Ascending aorta (tissue), 2 donors: ENCODE results near the gene MEGF8. TPM values are rescaled to one million over a fixed set of nuclear protein-coding genes. Genes with fewer than 3 reads are reported as not detected.

Source experiments
- DNase-seq, 2 donors: peaks; one replicate each; pipeline ENCODE4 v3.0.0-alpha.2; 2019; ENCODE audit warnings: low spot score in 2 of 2
- H3K27ac ChIP-seq, 2 donors: fragments of 200-600 bp; sonication (generic); one replicate each; pipeline ENCODE4 v1.5.1; 2016 to 2017; ENCODE audit warnings: mild to moderate bottlenecking in 1 of 2
- H3K27me3 ChIP-seq: fragments of 200-600 bp; sonication (generic); one replicate; pipeline ENCODE4 v1.5.1; 2017
- H3K36me3 ChIP-seq, 2 donors: fragments of 200-600 bp; sonication (generic); one replicate each; pipeline ENCODE4 v1.5.1; 2016
- H3K4me1 ChIP-seq, 2 donors: fragments of 200-600 bp; sonication (generic); one replicate each; pipeline ENCODE4 v1.5.1; 2016 to 2017; ENCODE audit warnings: mild to moderate bottlenecking in 1 of 2
- H3K4me3 ChIP-seq, 2 donors: fragments of 200-600 bp; sonication (generic); one replicate each; pipeline ENCODE4 v1.5.1; 2016 to 2017; ENCODE audit warnings: mild to moderate bottlenecking in 1 of 2
- H3K9me3 ChIP-seq, 2 donors: fragments of 200-600 bp; sonication (generic); one replicate each; pipeline ENCODE4 v1.5.1; 2016
- intact Hi-C: fragments of 100-400 bp; cut with DNase I; formaldehyde crosslinking; loops from one replicate; pipeline ENCODE4 v1.15.1; 2023
- total RNA-seq: library from RNA; depleted of rRNA; stranded (reverse); fragments of >200 nt; gene quantifications from one replicate; pipeline ENCODE4 v1.1.0, GENCODE V29; 2016
- TF ChIP-seq, protein P1 (sequence below), 3 experiments: fragments of 200-600 bp in 2 of 3; fragments of 450-650 bp in 1 of 3; sonication (generic) in 2 of 3; IDR thresholded peaks; one replicate each; pipeline ENCODE4 v1.5.1; 2016 to 2019; ENCODE audit warnings: antibody characterized with exemption in 3 of 3, mild to moderate bottlenecking in 1 of 3, moderate library complexity in 1 of 3

The MEGF8 gene
- total RNA-seq, 1 donor from 2014 or later, result 61.8 TPM

DNA sequence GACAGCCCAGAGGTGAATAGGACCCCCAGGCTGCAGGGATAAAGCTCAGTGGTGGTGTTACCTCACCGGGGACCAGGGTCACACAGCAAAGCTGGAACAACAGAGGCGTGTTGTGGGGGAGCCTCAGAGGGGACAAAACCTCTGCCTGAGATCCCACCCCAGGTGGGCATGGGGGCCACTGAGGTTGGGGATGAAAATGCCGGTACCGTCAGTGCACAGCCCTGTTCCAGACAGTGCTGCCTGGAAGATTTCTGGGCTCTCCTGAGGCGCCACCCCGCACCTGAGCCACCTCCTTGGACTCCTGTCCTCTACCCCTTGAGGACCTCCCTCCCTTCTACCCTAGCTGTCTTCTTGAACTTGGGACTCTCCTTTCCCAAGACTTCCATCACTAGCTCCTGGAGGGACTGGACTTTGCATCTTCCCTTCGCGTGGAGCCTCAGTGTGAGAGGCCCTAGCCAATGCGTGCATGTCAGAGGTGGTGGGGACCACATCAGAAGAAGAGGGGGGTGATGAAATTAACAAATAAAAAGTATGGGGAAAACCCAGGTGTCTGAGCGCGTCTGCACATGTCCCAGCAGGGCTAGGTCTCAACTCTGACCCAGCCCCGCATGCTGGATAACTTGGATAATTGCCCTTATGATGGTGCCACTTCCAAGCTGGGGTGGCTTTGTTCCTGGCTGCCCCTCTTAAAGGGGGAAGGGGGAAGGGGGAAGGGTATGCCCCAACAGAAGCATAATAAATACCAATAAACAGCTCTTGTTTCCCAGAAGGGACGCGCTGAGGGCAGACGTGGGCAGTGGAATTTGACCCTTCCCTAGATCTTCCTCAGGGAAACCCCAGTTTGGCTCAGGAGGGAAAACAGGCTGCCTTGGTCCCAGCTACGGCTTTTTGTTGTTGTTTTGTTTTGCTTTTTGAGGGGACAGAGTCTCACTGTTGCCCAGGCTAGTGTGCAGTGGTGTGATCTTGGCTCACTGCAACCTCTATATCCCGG is 53.1 kb downstream of the MEGF8 start:
- no peak for DNase-seq
- H3K9me3 ChIP-seq, result no peaks in the 10 kb centered on the region
- H3K36me3 ChIP-seq, result peaks cover 8 to 22% of the 10 kb centered on the region in 2 donors
- no peak overlapping the region for H3K4me3 ChIP-seq
- no peak overlapping the region for H3K27ac ChIP-seq
- H3K4me1 ChIP-seq, result no peaks in the 10 kb centered on the region
- H3K27me3 ChIP-seq, result no peaks in the 10 kb centered on the region
- TF ChIP-seq, protein P1, sequence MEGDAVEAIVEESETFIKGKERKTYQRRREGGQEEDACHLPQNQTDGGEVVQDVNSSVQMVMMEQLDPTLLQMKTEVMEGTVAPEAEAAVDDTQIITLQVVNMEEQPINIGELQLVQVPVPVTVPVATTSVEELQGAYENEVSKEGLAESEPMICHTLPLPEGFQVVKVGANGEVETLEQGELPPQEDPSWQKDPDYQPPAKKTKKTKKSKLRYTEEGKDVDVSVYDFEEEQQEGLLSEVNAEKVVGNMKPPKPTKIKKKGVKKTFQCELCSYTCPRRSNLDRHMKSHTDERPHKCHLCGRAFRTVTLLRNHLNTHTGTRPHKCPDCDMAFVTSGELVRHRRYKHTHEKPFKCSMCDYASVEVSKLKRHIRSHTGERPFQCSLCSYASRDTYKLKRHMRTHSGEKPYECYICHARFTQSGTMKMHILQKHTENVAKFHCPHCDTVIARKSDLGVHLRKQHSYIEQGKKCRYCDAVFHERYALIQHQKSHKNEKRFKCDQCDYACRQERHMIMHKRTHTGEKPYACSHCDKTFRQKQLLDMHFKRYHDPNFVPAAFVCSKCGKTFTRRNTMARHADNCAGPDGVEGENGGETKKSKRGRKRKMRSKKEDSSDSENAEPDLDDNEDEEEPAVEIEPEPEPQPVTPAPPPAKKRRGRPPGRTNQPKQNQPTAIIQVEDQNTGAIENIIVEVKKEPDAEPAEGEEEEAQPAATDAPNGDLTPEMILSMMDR (IDR thresholded peaks at IDR 0.05), result no peak
- intact Hi-C loops, result no loop called here

DNA sequence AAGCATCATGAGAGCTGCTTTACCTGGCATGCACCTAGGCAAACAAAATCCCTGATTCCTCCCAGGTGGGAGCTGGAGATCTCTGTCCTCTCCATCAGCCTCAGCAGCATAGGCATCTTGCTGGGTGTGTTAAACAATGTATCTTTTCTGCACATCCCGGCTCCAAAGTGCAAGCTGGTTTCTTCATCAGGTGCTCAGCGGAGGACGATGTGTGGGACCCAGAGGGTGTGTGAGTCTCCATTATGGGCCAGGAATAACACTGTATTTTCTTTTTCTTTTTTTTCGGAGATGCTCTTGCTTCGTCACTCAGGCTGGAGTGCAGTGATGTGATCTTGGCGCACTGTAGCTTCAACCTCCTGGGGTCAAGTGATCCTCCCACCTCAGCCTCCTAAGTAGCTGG is 54.7 kb downstream of the MEGF8 start:
- Histone ChIP-seq H3K4me1 (no peaks in the 10 kb centered on the region), H3K4me3 (no peak overlapping the region), H3K27ac (no peak overlapping the region), H3K9me3 (no peaks in the 10 kb centered on the region), H3K27me3 (no peaks in the 10 kb centered on the region), H3K36me3 (peaks cover 8 to 15% of the 10 kb centered on the region in 2 donors)
- TF ChIP-seq, protein P1 (IDR thresholded peaks at IDR 0.05), result no peak
- intact Hi-C loops, result no loop called here
- DNase-seq, result no peak

DNA sequence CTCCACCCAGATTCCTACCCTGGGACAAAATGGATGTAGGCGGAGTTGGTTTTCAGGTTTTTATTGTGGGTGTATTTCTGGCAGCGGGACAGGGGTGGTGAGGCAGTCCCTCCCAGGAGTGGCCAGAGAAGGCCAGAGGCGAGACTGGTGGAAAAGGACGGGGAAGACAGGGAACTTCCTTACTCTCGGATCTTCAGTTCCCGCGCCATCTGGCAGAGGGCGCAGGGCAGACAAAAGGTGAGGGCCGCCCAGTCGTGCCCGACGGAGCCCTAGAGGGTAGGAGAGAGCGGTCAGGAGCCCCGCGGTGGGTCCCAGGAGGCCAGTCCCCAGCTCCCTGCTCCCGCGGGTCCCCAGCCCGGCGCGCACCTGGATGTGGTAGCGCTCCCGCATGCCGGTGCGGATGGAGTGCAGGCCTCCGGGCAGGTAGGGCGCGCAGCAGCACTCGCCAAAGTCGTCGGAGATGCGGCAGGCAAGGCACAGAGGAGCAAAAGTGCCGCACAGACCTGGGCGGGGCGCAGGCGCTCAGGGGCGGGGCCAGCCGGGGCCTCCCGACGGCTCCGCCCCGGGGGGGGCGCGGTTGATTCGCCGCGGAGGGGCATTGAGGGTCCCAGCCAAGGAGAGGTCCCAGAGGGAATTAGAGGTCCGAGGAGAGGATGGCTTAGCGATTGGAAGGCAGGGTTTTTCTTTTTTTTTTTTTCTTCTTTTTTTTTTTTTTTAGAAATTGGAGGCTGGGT is 61.7 kb downstream of the MEGF8 start:
- TF ChIP-seq, protein P1 (IDR thresholded peaks at IDR 0.05), result peak in 2 of 3 experiments; percentile 23 to 41
- Histone ChIP-seq H3K27me3 (peaks cover 19% of the 10 kb centered on the region), H3K9me3 (no peaks in the 10 kb centered on the region), H3K36me3 (no peaks in the 10 kb centered on the region), H3K27ac (no peak overlapping the region), H3K4me1 (peaks cover 0 to 6% of the 10 kb centered on the region in 2 donors), H3K4me3 (peak overlapping the region; percentile 39 to 50)
- peak in 1 of 2 donors; percentile 71 for DNase-seq
- intact Hi-C loops, result no loop called here

DNA sequence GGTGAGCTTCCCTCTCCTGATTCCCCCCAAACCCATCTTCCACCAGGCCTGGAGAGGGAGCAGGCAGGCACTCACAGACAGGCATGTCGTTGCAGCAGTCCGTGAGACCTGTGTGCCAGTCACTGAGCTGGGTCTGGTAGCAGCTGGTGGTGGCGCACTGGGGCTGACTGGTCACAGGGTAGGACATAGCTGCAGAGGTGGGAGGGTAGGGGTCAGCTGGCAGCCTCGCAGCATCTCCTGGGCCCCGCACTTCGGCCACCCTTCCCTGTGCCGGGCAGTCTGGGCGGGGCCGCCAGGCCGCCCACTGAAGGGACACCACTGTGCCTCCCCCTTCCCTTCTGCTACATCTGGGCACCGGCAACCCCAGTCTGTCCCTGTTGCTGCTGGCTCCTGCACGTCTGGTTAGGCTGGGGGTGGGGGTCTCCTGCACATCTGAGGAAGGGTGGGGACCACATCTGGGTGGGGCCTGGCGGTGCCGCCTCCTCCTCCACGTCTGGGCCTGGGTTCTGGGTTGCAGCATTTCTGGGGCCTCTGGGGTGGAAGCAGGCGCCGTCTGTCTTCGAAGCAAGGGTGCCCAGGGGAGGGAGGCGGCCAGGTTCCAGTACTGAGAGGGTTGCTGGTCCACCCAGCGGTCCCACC is 63.5 kb downstream of the MEGF8 start:
- no peaks in the 10 kb centered on the region for H3K9me3 ChIP-seq
- H3K27ac ChIP-seq, result no peak overlapping the region
- TF ChIP-seq, protein P1 (IDR thresholded peaks at IDR 0.05), result no peak
- no peak overlapping the region for H3K4me3 ChIP-seq
- intact Hi-C loops, result no loop called here
- H3K4me1 ChIP-seq, result peaks cover 0 to 6% of the 10 kb centered on the region in 2 donors
- H3K27me3 ChIP-seq, result peaks cover 19% of the 10 kb centered on the region
- no peaks in the 10 kb centered on the region for H3K36me3 ChIP-seq
- DNase-seq, result no peak

DNA sequence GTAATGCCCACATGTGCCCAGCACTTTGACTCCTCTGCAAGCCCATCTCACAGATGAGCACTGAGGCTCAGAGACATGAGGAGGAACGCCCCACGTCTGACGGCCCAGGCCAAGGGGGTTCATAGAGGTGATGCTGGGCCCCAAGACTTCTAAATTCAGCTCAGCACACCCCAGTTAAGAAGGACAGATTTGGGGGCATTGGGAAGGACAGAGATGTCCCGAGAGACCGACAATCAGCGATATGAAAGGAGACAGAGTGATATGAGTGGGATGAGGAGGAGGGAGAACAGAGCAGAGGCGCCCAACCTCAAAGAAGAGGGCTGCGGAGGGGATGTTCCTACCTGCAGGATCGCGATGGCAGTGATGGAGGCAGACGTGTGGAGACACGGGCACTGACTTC is 64.5 kb downstream of the MEGF8 start, which contains the start of gene CNFN:
TSS of gene CNFN (minus strand) at position 399 of the 400 bp plus-strand sequence. CDS start 1,260 bp downstream, outside the sequence.
- peaks cover 19% of the 10 kb centered on the region for H3K27me3 ChIP-seq
- intact Hi-C loops, result no loop called here
- TF ChIP-seq, protein P1 (IDR thresholded peaks at IDR 0.05), result no peak
- DNase-seq, result no peak
- H3K4me3 ChIP-seq, result no peak within 1 kb of the TSS
- peaks cover 0 to 6% of the 10 kb centered on the region in 2 donors for H3K4me1 ChIP-seq
- no peaks in the 10 kb centered on the region for H3K9me3 ChIP-seq
- no peaks in the 10 kb centered on the region for H3K36me3 ChIP-seq
- no peak within 1 kb of the TSS for H3K27ac ChIP-seq
